ENCODE measurements around the gene UBE3C. TPM values are rescaled to one million over a fixed set of nuclear protein-coding genes. Genes with fewer than 3 reads are reported as not detected.

Gene UBE3C
- 10 to 100 TPM; 41.4 to 57.5 (median 48.3) TPM for total RNA-seq
- polyA plus RNA-seq: 10 to 100 TPM; 11.0 to 47.2 TPM
- long read RNA-seq, donor 1, full-length matches to known transcripts: 50 of 83 reads
- long read RNA-seq, donor 1, partial matches to known transcripts: 20 of 83 reads
- long read RNA-seq, donor 1, other reads (novel, unspliced or antisense): 13 of 83 reads
- long read RNA-seq, donor 2, full-length matches to known transcripts: 3 of 21 reads
- long read RNA-seq, donor 2, partial matches to known transcripts: 17 of 21 reads
- long read RNA-seq, donor 2, other reads (novel, unspliced or antisense): 1 of 21 reads
- long read RNA-seq, donor 3, full-length matches to known transcripts: 50 of 80 reads
- long read RNA-seq, donor 3, partial matches to known transcripts: 13 of 80 reads
- long read RNA-seq, donor 3, other reads (novel, unspliced or antisense): 17 of 80 reads

- H3K27ac ChIP-seq: peak within 1 kb of the TSS; percentile 85 to 96 (median 92)
- peak; percentile 91 to 96 (median 92) for DNase-seq
- WGBS, 4 donors: 1 to 16% (median 2%) methylated on average over 2 to 80 of the region's 80 CpGs
- peak; percentile 91 to 97 (median 96) for ATAC-seq
- TF ChIP-seq CTCF (IDR thresholded peaks at IDR 0.05) (peak in 3 of 12 donors; percentile 6 to 15 (median 9)), POLR2A (IDR thresholded peaks at IDR 0.05) (peak in 1 of 2 donors; percentile 71)
- H3K27me3 ChIP-seq: no peaks in the 10 kb centered on the region
- no peaks in the 10 kb centered on the region for H3K9me3 ChIP-seq
- intact Hi-C loops (cut with DNase I): no loop called here
- H3K4me3 ChIP-seq: peak within 1 kb of the TSS; percentile 60 to 97 (median 78)
- peaks cover 0 to 23% (median 12%) of the 10 kb centered on the region in 9 donors for H3K36me3 ChIP-seq
- H3K4me1 ChIP-seq: peaks cover 10 to 58% (median 30%) of the 10 kb centered on the region in 12 donors
Measured at GRCh38 chr7:157138424-157139110, at the start of gene UBE3C. Gene UBE3C, plus strand, starts transcription at chr7:157138926. Its CDS starts 347 bp downstream, at chr7:157139273.

- DNase-seq (no peak), ATAC-seq (no peak)
- peaks cover 0 to 24% (median 10%) of the 10 kb centered on the region in 12 donors for H3K9me3 ChIP-seq
- no peak overlapping the region for H3K4me3 ChIP-seq
- H3K4me1 ChIP-seq: no peaks in the 10 kb centered on the region
- intact Hi-C loops (cut with DNase I): no loop called here
- no peak overlapping the region for H3K27ac ChIP-seq
- H3K27me3 ChIP-seq: peaks cover 0 to 9% (median 0%) of the 10 kb centered on the region in 9 donors
- H3K36me3 ChIP-seq: no peaks in the 10 kb centered on the region
- no peak for TF ChIP-seq POLR2A (IDR thresholded peaks at IDR 0.05)
- TF ChIP-seq CTCF (IDR thresholded peaks at IDR 0.05): no peak
- WGBS, 4 donors: 61 to 66% (median 63%) methylated on average over 14 to 15 of the region's 15 CpGs
Measured at GRCh38 chr7:157089100-157089610, 49.6 kb upstream of the UBE3C start.

GRCh38 chr7:157090485-157091165 lies 48.1 kb upstream of the UBE3C start:
- no peak for TF ChIP-seq POLR2A (IDR thresholded peaks at IDR 0.05)
- no peak for TF ChIP-seq CTCF (IDR thresholded peaks at IDR 0.05)
- 86 to 92% (median 87%) methylated on average over 20 to 25 of the region's 25 CpGs for WGBS, 4 donors
- H3K9me3 ChIP-seq: peaks cover 0 to 15% (median 0%) of the 10 kb centered on the region in 12 donors
- DNase-seq (no peak), ATAC-seq (no peak)
- no peak overlapping the region for H3K4me3 ChIP-seq
- no peak overlapping the region for H3K27ac ChIP-seq
- H3K27me3 ChIP-seq: peaks cover 0 to 9% (median 0%) of the 10 kb centered on the region in 9 donors
- H3K4me1 ChIP-seq: no peaks in the 10 kb centered on the region
- intact Hi-C loops (cut with DNase I): no loop called here
- H3K36me3 ChIP-seq: no peaks in the 10 kb centered on the region
